CD4-positive, alpha-beta T cell treated with Interleukin-4 for 4 hours (primary cell): ENCODE data around the gene MAML2.

Experiments used
- DNase-seq: peaks from one replicate; pipeline ENCODE4 v3.0.0-alpha.2; 2020

Gene MAML2

GRCh38 chr11:96316869-96317268 is 26.1 kb downstream of the MAML2 start:
- DNase-seq, result no peak

- no peak for DNase-seq
These were observed 27.5 kb downstream of the MAML2 start for GRCh38 chr11:96315476-96315875.

GRCh38 chr11:96314326-96315020 is 28.5 kb downstream of the MAML2 start:
- no peak for DNase-seq

- DNase-seq, result no peak
These were observed 29.8 kb downstream of the MAML2 start for GRCh38 chr11:96313163-96313562.

GRCh38 chr11:96311120-96311568 is 31.9 kb downstream of the MAML2 start:
- no peak for DNase-seq

GRCh38 chr11:96310236-96310635 is 32.8 kb downstream of the MAML2 start:
- no peak for DNase-seq

- DNase-seq, result no peak
These were observed 33.4 kb downstream of the MAML2 start for GRCh38 chr11:96309643-96310017.

GRCh38 chr11:96309016-96309642 is 33.9 kb downstream of the MAML2 start:
- no peak for DNase-seq

- no peak for DNase-seq
These were observed 35.2 kb downstream of the MAML2 start for GRCh38 chr11:96307776-96308140.

GRCh38 chr11:96306933-96307775 is 35.8 kb downstream of the MAML2 start:
- peak; percentile 7 for DNase-seq

GRCh38 chr11:96306600-96306932 is 36.4 kb downstream of the MAML2 start:
- DNase-seq, result no peak

GRCh38 chr11:96306071-96306470 is 36.9 kb downstream of the MAML2 start:
- DNase-seq, result no peak

GRCh38 chr11:96303980-96304379 is 39.0 kb downstream of the MAML2 start:
- DNase-seq, result no peak

GRCh38 chr11:96303064-96303463 is 39.9 kb downstream of the MAML2 start:
- peak; percentile 27 for DNase-seq

- no peak for DNase-seq
These were observed 41.2 kb downstream of the MAML2 start for GRCh38 chr11:96301818-96302217.

GRCh38 chr11:96299155-96299888 is 43.7 kb downstream of the MAML2 start:
- DNase-seq, result no peak

GRCh38 chr11:96295369-96295768 is 47.6 kb downstream of the MAML2 start:
- no peak for DNase-seq

GRCh38 chr11:96294289-96294688 is 48.7 kb downstream of the MAML2 start:
- DNase-seq, result no peak

- peak; percentile 13 for DNase-seq
These were observed 49.4 kb downstream of the MAML2 start for GRCh38 chr11:96293598-96294021.

- no peak for DNase-seq
These were observed 49.9 kb downstream of the MAML2 start for GRCh38 chr11:96293109-96293508.

GRCh38 chr11:96292291-96293010 is 50.5 kb downstream of the MAML2 start:
- no peak for DNase-seq

GRCh38 chr11:96290631-96291030 is 52.4 kb downstream of the MAML2 start:
- no peak for DNase-seq

GRCh38 chr11:96290031-96290430 is 53.0 kb downstream of the MAML2 start:
- DNase-seq, result no peak
